ENCODE results near the gene PLIN5. TPM values are rescaled to one million over a fixed set of nuclear protein-coding genes. Genes with fewer than 3 reads are reported as not detected.

The PLIN5 gene
- total and polyA plus RNA-seq, 7 donors: 14.5 to 143 (median 96.1) TPM

GRCh38 chr19:4482721-4483364 is 52.2 kb downstream of the PLIN5 start:
- ATAC-seq: no peak
- 92 to 94% (median 93%) methylated on average over 35 of the region's 35 CpGs for WGBS, 3 donors
- intact Hi-C loops (cut with DNase I): no loop called here
- no peak for TF ChIP-seq CTCF (IDR thresholded peaks at IDR 0.05)
- Histone ChIP-seq H3K4me3 (no peak overlapping the region), H3K36me3 (ENCODE audit: insufficient read depth in 1 of 2, low read depth in 1 of 2) (peaks cover 0 to 42% of the 10 kb centered on the region in 2 donors), H3K9me3 (no peaks in the 10 kb centered on the region), H3K27ac (no peak overlapping the region), H3K27me3 (ENCODE audit: insufficient read depth in 3 of 3, low read length in 2 of 3) (no peaks in the 10 kb centered on the region), H3K4me1 (no peaks in the 10 kb centered on the region)
- no peak for DNase-seq

- peaks cover 6 to 51% of the 10 kb centered on the region in 2 donors for H3K36me3 ChIP-seq (ENCODE audit: insufficient read depth in 1 of 2, low read depth in 1 of 2)
- TF ChIP-seq CTCF (IDR thresholded peaks at IDR 0.05): no peak
- WGBS, 3 donors: 79 to 88% (median 82%) methylated on average over 16 of the region's 16 CpGs
Measured at GRCh38 chr19:4477034-4477801, 57.8 kb downstream of the PLIN5 start.

GRCh38 chr19:4474514-4475022 is 60.5 kb downstream of the PLIN5 start:
- Histone ChIP-seq H3K4me1 (peaks cover 4% of the 10 kb centered on the region), H3K4me3 (no peak overlapping the region), H3K36me3 (ENCODE audit: insufficient read depth in 1 of 2, low read depth in 1 of 2) (peaks cover 6 to 45% of the 10 kb centered on the region in 2 donors), H3K27me3 (ENCODE audit: insufficient read depth in 3 of 3, low read length in 2 of 3) (no peaks in the 10 kb centered on the region), H3K9me3 (no peaks in the 10 kb centered on the region), H3K27ac (no peak overlapping the region)
- WGBS, 3 donors: 40 to 51% (median 41%) methylated on average over 11 to 13 of the region's 13 CpGs
- ATAC-seq (no peak), DNase-seq (no peak)
- no peak for TF ChIP-seq CTCF (IDR thresholded peaks at IDR 0.05)
- intact Hi-C loops (cut with DNase I): no loop called here

More at GRCh38 chr19:4477034-4477801, 57.8 kb downstream of the PLIN5 start:
- ATAC-seq: no peak
- Histone ChIP-seq H3K4me1 (peaks cover 4% of the 10 kb centered on the region), H3K4me3 (no peak overlapping the region), H3K27ac (no peak overlapping the region), H3K9me3 (no peaks in the 10 kb centered on the region), H3K27me3 (ENCODE audit: insufficient read depth in 3 of 3, low read length in 2 of 3) (no peaks in the 10 kb centered on the region)
- intact Hi-C loops (cut with DNase I): no loop called here
- no peak for DNase-seq

- intact Hi-C loops (cut with DNase I): no loop called here
- Histone ChIP-seq H3K4me3 (peak overlapping the region; percentile 91), H3K27me3 (ENCODE audit: insufficient read depth in 3 of 3, low read length in 2 of 3) (no peaks in the 10 kb centered on the region), H3K27ac (no peak overlapping the region), H3K36me3 (ENCODE audit: insufficient read depth in 1 of 2, low read depth in 1 of 2) (peaks cover 6 to 38% of the 10 kb centered on the region in 2 donors), H3K9me3 (no peaks in the 10 kb centered on the region), H3K4me1 (peaks cover 4% of the 10 kb centered on the region)
- WGBS, 3 donors: 30 to 39% (median 37%) methylated on average over 23 of the region's 23 CpGs
- TF ChIP-seq CTCF (IDR thresholded peaks at IDR 0.05): no peak
- ATAC-seq (no peak), DNase-seq (no peak)
Measured at GRCh38 chr19:4473763-4474513, 61.1 kb downstream of the PLIN5 start.
